ENCODE measurements around the gene NOP10. TPM values are rescaled to one million over a fixed set of nuclear protein-coding genes. Genes with fewer than 3 reads are reported as not detected.
A peak's percentile ranks its signal among the peaks of the same experiment; 100 is the strongest.

Gene NOP10
- total RNA-seq, 3 donors from 2014 or later: 295 to 327 (median 327) TPM

DNA sequence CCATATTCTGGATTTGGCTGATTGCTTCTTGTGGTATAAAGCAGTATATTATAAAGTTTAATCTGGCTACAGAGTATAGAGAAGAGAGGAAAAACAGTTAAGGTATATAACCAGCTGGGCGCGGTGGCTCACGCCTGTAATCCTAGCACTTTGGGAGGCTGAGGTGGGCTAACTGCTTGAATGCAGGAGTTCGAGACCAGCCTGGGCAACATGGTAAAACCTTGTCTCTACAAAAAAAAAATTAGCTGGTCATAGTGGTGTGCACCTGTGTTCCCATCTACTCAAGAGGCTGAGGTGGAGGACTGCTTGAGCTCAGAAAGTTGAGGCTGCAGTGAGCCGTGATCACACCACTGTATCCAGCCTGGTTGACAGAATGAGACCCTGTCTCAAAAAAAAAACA lies 12.7 kb downstream of the NOP10 start:
- H3K4me3 Mint-ChIP-seq: no peak overlapping the region
- no peaks in the 10 kb centered on the region for H3K27me3 Mint-ChIP-seq (ENCODE audit: low read depth)
- H3K4me1 Mint-ChIP-seq (ENCODE audit: low read depth): peaks cover 76% of the 10 kb centered on the region

DNA sequence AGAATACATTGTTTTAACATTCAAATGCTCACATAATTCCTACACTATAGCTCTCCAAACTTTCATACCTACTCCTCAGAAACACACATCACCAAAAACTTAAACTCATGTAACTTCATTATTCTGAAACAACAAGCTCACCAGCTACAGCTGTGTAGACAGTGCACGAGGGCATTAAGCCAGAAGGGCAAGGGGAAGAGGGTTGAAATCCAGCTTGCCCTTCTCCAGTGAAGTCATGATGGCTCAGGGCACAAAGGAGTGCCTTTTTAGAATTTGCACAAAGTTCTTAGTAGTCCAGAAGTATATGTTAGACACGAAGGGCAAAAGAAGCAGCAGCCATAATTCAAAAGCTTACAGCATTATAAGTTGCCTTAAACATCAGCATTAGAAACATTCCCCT lies 13.9 kb downstream of the NOP10 start:
- peaks cover 8% of the 10 kb centered on the region for H3K36me3 Mint-ChIP-seq (ENCODE audit: insufficient read depth)
- no peak for DNase-seq
- ATAC-seq: no peak
- H3K4me1 Mint-ChIP-seq (ENCODE audit: low read depth): peaks cover 72% of the 10 kb centered on the region
- no peaks in the 10 kb centered on the region for H3K27me3 Mint-ChIP-seq (ENCODE audit: low read depth)
- H3K9me3 Mint-ChIP-seq: no peaks in the 10 kb centered on the region
- peak overlapping the region; percentile 40 for H3K4me3 Mint-ChIP-seq

More for the DNA sequence above, 12.7 kb downstream of the NOP10 start:
- DNase-seq (no peak), ATAC-seq (no peak)
- Mint-ChIP-seq H3K9me3 (no peaks in the 10 kb centered on the region), H3K36me3 (ENCODE audit: insufficient read depth) (peaks cover 8% of the 10 kb centered on the region)

DNA sequence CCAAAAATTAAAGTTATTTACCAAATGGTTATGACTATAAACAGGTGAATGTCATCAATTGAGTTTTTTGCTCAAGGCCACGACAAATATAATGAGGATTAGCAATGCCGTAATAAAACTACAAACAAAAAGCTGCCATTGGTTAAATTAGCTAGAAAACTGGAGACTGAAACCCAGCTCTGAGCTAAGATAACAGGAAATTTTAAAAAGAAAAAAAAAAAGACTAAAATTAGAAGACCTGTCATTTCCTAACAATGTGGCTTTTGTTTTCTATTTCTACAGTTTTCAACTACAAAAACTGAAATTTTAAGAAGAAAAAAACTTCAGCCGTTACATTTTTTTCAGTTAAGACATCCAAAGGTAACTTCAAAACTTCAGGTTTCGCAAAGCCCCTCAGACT lies 15.0 kb downstream of the NOP10 start:
- no peaks in the 10 kb centered on the region for H3K27me3 Mint-ChIP-seq (ENCODE audit: low read depth)
- DNase-seq: no peak
- H3K36me3 Mint-ChIP-seq (ENCODE audit: insufficient read depth): peaks cover 8% of the 10 kb centered on the region
- H3K4me1 Mint-ChIP-seq (ENCODE audit: low read depth): peaks cover 65% of the 10 kb centered on the region
- peak in 1 of 2 donors; percentile 24 for ATAC-seq
- no peaks in the 10 kb centered on the region for H3K9me3 Mint-ChIP-seq
- H3K4me3 Mint-ChIP-seq: peak overlapping the region; percentile 61

DNA sequence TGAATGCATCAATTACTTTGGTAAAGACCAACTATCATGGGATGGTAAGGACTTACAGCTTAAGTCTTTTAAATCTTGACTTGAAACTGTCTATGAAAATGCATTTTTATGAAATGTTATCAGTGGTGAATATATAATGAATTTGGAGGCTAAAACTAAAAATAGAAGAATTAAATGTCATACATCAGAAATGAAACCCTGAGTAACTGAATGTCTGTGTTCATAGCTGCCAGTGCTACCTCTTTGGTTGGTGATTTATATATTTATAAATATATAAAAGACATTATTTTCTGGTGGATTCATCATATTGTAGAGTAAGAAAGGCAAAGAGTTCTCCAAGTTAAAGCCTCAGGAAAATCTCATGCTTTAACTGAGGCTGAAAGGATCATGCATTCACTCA lies 17.6 kb downstream of the NOP10 start:
- no peak for DNase-seq
- peaks cover 54% of the 10 kb centered on the region for H3K4me1 Mint-ChIP-seq (ENCODE audit: low read depth)
- H3K36me3 Mint-ChIP-seq (ENCODE audit: insufficient read depth): peaks cover 2% of the 10 kb centered on the region
- H3K9me3 Mint-ChIP-seq: no peaks in the 10 kb centered on the region
- no peak overlapping the region for H3K4me3 Mint-ChIP-seq
- no peaks in the 10 kb centered on the region for H3K27me3 Mint-ChIP-seq (ENCODE audit: low read depth)
- no peak for ATAC-seq

DNA sequence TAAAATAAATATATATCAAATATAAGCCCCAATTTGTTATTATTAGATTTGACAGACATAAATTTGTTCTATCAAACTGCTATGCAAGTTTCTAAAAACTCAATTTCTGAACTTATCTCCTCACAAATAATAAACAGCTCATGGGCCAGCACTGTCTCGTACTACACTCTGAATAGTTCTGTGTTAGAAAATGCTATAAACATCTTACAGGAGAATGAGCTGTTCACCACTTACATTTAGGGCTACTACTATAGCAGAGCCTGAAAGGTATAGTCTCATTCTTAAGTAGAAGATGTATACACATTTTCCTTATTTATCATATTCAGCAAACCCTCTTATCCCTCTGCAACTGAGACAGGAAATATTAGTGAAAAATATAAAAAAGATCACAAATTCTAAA lies 18.0 kb downstream of the NOP10 start:
- ATAC-seq: no peak
- Mint-ChIP-seq H3K4me1 (ENCODE audit: low read depth) (peaks cover 54% of the 10 kb centered on the region), H3K4me3 (no peak overlapping the region), H3K36me3 (ENCODE audit: insufficient read depth) (peaks cover under 1% of the 10 kb centered on the region), H3K27me3 (ENCODE audit: low read depth) (no peaks in the 10 kb centered on the region), H3K9me3 (no peaks in the 10 kb centered on the region)
- no peak for DNase-seq

DNA sequence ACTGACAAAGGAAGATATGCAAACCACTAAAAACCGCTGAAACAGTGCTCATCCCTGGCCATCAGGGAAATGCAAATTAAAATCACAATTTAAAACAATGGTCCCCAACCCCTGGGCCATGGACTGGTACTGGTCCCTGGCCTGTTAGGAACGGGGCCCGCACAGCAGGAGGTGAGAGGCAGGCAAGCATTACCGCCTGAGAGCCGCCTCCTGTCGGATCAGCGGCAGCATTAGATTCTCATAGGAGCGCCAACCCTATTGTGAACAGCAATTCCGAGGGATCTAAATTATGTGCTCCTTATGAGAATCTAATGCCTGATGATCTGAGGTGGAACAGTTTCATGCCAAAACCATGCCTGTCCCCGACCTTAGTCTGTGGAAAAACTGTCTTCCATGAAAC lies 19.7 kb downstream of the NOP10 start:
- DNase-seq (no peak), ATAC-seq (no peak)
- peaks cover 49% of the 10 kb centered on the region for H3K4me1 Mint-ChIP-seq (ENCODE audit: low read depth)
- H3K4me3 Mint-ChIP-seq: no peak overlapping the region
- H3K9me3 Mint-ChIP-seq: no peaks in the 10 kb centered on the region
- H3K36me3 Mint-ChIP-seq (ENCODE audit: insufficient read depth): no peaks in the 10 kb centered on the region
- no peaks in the 10 kb centered on the region for H3K27me3 Mint-ChIP-seq (ENCODE audit: low read depth)

DNA sequence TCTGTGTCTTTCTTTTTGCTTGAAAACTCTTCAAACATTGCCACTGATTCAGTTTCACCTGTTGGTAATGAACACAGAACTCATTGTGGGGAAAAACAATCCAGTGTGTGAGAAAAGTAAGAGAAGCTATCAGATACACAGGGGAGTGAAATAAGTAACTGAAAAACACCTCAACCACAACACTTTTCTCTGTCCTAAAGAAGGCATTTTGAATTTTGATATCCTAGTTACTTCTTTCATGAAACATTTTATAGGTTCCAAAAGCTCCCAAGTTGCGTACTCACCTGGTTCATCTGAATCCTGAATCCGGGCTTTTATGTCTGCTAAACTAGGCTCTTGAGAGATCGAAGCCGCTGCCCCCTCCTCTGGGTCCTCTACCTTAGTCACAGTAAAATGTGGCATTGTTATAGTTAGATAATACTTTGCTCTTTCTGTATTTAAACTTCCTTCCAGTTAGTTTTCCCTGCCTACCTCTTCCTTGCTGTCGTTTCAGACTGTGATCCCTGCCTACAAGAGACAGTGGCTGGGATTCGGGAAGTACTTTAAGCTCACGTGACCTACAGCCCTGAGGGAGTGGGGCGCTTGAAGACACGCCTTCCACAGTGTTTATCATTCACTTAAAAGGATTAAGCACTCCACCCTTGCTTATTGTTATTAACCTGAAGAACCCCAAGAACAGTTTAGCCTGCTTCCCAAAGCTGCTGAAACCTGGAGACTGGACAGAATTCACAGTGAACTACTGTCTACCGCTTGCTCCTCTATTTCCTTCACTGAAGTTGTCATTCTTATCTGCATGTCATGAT lies 24.5 kb downstream of the NOP10 start:
- peak; percentile 87 for ATAC-seq
- H3K4me1 Mint-ChIP-seq (ENCODE audit: low read depth): peaks cover 48% of the 10 kb centered on the region
- no peaks in the 10 kb centered on the region for H3K27me3 Mint-ChIP-seq (ENCODE audit: low read depth)
- peaks cover 10% of the 10 kb centered on the region for H3K36me3 Mint-ChIP-seq (ENCODE audit: insufficient read depth)
- H3K4me3 Mint-ChIP-seq: peak overlapping the region; percentile 94
- DNase-seq: no peak
- H3K9me3 Mint-ChIP-seq: no peaks in the 10 kb centered on the region

DNA sequence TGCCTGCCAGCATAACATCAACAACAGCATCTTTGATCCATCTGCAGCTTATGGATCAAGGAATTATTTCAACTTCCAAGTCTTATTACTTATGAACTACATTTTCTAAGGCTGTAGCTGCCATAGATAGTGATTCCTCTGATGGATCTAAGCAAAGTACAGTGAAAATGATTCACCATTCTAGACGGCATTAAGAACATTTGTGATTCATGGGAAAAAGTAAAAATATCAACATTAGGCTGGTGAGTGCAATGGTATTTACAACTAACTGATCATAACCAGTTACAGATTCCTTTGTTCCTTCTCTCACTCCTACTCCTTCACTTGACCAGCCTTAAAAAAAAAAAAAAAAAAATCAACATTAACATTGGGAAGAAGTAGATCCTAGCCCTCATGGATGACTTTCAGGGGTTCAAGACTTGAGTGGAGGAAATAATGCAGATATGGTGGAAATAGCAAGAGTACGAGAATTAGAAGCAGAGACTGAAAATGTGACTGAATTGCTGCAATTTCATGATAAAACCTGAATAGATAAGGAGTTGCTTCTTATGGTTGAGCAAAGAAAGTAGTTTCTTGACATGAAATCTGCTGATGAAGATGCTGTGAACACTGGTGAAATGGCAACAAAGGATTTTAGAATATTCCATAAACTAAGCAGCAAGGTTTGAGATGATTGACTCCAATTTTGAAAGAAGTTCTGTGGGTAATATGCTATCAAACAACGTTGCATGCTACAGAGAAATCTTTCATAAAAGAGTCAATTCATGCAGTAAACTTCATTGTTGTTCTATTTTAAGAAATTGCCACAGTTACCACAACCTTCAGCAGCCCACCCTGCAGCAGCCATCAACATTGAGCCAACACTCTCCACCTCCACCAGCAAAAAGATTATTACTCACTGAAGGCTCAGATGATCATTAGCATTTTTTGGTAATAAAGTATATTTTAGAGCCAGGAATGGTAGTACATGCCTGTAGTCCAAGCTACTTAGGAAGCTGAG lies 28.1 kb downstream of the NOP10 start:
- no peak for DNase-seq
- Mint-ChIP-seq H3K36me3 (ENCODE audit: insufficient read depth) (peaks cover 27% of the 10 kb centered on the region), H3K4me1 (ENCODE audit: low read depth) (peaks cover 52% of the 10 kb centered on the region), H3K4me3 (no peak overlapping the region), H3K27me3 (ENCODE audit: low read depth) (no peaks in the 10 kb centered on the region), H3K9me3 (no peaks in the 10 kb centered on the region)
- no peak for ATAC-seq

DNA sequence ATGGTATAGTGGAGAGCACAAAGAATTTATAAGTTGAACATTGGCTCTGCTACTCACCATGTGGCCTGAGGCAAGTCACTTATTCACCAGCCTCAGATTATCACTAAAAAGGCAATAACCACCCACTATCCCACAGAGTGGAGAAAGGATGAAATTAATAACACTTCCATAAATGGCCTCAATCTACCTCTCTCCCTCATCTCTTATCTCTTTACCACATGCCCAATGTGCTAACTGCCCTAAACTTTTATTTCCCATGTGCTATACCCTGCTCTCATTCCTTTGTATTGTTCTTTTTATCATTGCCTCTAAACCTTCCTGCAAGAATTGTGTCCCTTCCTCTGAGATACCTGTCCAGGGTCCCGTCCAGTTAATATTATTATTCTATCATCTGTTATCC lies 31.4 kb downstream of the NOP10 start:
- H3K36me3 Mint-ChIP-seq (ENCODE audit: insufficient read depth): peaks cover 37% of the 10 kb centered on the region
- ATAC-seq (no peak), DNase-seq (no peak)
- H3K4me3 Mint-ChIP-seq: no peak overlapping the region
- peaks cover 49% of the 10 kb centered on the region for H3K4me1 Mint-ChIP-seq (ENCODE audit: low read depth)
- H3K27me3 Mint-ChIP-seq (ENCODE audit: low read depth): no peaks in the 10 kb centered on the region
- H3K9me3 Mint-ChIP-seq: no peaks in the 10 kb centered on the region

DNA sequence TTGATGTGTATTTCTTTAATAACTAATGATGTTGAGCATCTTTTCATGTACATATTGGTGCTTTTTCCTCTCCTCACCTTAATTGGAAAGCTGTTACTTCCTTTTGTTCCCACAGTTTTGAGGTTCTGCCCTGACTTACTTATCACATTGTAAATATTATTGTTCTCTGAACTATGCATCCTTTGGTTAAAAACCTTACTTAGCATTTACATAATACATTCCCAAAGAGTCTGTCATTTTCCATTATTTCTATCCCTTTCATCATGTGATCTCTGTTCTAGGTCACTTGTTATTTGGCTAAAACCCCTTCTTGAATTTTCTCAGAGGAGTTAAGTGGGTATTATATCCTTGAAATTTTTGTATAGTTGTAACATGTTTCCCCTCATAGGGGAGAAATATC lies 38.3 kb downstream of the NOP10 start:
- no peak for ATAC-seq
- H3K4me3 Mint-ChIP-seq: no peak overlapping the region
- H3K4me1 Mint-ChIP-seq (ENCODE audit: low read depth): peaks cover 53% of the 10 kb centered on the region

DNA sequence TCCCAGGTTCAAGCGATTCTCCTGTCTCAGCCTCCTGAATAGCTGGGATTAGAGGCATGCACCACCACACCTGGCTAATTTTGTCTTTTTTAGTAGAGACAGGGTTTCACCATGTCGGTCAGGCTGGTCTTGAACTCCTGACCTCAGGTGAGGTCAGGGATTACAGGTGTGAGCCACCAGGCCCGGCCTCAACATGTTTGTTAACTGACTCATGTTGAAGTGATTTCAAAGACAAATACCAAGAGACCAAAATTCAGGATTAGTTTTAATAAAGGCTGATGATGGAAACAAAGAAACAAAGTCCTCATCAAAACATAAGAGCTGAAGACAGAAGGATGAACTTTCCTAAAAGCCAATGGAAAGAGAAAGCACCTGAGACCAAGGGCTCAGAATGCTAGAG lies 41.9 kb downstream of the NOP10 start:
- DNase-seq (no peak), ATAC-seq (no peak)
- H3K9me3 Mint-ChIP-seq: no peaks in the 10 kb centered on the region
- no peaks in the 10 kb centered on the region for H3K27me3 Mint-ChIP-seq (ENCODE audit: low read depth)
- no peak overlapping the region for H3K4me3 Mint-ChIP-seq
- H3K36me3 Mint-ChIP-seq (ENCODE audit: insufficient read depth): peaks cover 28% of the 10 kb centered on the region
- H3K4me1 Mint-ChIP-seq (ENCODE audit: low read depth): peaks cover 61% of the 10 kb centered on the region

More for the DNA sequence above, 38.3 kb downstream of the NOP10 start:
- DNase-seq: no peak
- Mint-ChIP-seq H3K9me3 (no peaks in the 10 kb centered on the region), H3K27me3 (ENCODE audit: low read depth) (no peaks in the 10 kb centered on the region), H3K36me3 (ENCODE audit: insufficient read depth) (peaks cover 28% of the 10 kb centered on the region)

DNA sequence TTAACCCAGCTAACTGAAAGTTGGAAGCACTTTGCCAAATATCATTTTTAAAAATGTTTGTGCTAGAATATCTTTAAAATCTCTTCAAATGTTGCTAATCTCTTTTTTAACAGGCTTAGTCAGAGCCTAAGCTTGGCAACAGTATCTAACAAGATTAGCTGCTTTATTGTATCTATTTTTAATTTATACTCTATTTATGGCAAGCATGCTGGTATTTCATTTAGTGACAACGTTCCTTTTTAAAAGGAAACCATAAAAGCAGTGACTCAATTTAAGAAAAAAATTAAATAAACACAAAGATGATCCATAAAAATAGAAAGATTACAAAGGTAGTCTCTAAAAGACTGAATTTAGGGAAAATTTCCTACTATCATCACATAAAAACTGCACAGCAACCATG lies 45.9 kb downstream of the NOP10 start:
- DNase-seq (no peak), ATAC-seq (no peak)
- Mint-ChIP-seq H3K36me3 (ENCODE audit: insufficient read depth) (peaks cover 27% of the 10 kb centered on the region), H3K4me3 (no peak overlapping the region), H3K27me3 (ENCODE audit: low read depth) (no peaks in the 10 kb centered on the region), H3K9me3 (no peaks in the 10 kb centered on the region), H3K4me1 (ENCODE audit: low read depth) (peaks cover 41% of the 10 kb centered on the region)

DNA sequence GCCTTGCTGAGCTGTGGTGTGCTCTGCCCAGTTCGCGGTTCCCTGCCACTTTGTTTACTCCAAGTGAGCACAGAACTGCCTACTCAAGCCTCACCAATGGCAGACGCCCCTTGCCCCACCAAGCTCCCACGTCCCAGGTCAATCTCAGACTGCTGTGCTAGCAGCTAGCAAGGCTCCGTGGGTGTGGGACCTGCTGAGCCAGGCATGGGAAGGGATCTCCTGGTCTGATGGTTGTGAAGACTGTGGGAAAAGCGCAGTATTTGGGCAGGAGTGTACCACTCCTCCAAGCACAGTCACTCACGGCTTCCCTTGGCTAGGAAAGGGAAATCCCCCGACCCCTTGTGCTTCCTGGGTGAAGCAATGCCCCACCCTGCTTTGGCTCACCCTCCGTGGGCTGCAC lies 50.3 kb downstream of the NOP10 start:
- no peak for ATAC-seq
- H3K27me3 Mint-ChIP-seq (ENCODE audit: low read depth): no peaks in the 10 kb centered on the region
- no peak for DNase-seq
- H3K9me3 Mint-ChIP-seq: no peaks in the 10 kb centered on the region
- peaks cover 30% of the 10 kb centered on the region for H3K36me3 Mint-ChIP-seq (ENCODE audit: insufficient read depth)
- H3K4me1 Mint-ChIP-seq (ENCODE audit: low read depth): peaks cover 23% of the 10 kb centered on the region
- no peak overlapping the region for H3K4me3 Mint-ChIP-seq
